HG03066 (cell line): ENCODE results near the gene SSMEM1.
"Not testable (repeated sequence)": the region's sequence is repeated elsewhere in the genome, so short reads cannot be mapped to it uniquely, and the experiment has no call there.

ENCODE experiments used
- ATAC-seq: cut with Tn5 transposase; IDR thresholded peaks from one replicate; pipeline ENCODE4 v1.9.1; 2021; ENCODE audit warnings: low read depth; ENCODE audit not compliant: unreplicated experiment

The SSMEM1 gene

DNA sequence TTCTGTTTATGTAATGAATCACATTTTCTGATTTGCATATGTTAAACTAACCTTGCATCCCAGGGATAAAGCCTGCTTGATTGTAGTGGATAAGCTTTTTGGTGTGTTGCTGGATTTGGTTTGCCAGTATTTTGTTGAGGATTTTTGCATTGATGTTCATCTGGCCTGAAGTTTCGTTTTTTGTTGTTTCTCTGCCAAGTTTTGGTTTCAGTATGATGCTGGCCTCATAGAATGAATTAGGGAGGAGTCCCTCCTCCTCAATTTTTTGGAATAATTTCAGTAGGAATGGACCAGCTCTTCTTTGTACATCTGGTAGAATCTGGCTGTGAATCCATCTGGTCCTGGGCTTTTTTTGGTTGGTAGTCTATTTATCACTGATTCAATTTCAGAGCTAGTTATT is 35.8 kb downstream of the SSMEM1 start:
- ATAC-seq: not testable (repeated sequence)

- ATAC-seq: not testable (repeated sequence)
Measured at GRCh38 chr7:130246491-130246890, 38.8 kb downstream of the SSMEM1 start.

- ATAC-seq: not testable (repeated sequence)
Measured at GRCh38 chr7:130248842-130249241, 41.2 kb downstream of the SSMEM1 start.

- not testable (repeated sequence) for ATAC-seq
Measured at GRCh38 chr7:130249626-130250025, 42.0 kb downstream of the SSMEM1 start.

GRCh38 chr7:130254555-130254954 is 46.9 kb downstream of the SSMEM1 start:
- ATAC-seq: no peak

- no peak for ATAC-seq
Measured at GRCh38 chr7:130256704-130257103, 49.0 kb downstream of the SSMEM1 start.

GRCh38 chr7:130258494-130259078 is 50.9 kb downstream of the SSMEM1 start:
- ATAC-seq: no peak

DNA sequence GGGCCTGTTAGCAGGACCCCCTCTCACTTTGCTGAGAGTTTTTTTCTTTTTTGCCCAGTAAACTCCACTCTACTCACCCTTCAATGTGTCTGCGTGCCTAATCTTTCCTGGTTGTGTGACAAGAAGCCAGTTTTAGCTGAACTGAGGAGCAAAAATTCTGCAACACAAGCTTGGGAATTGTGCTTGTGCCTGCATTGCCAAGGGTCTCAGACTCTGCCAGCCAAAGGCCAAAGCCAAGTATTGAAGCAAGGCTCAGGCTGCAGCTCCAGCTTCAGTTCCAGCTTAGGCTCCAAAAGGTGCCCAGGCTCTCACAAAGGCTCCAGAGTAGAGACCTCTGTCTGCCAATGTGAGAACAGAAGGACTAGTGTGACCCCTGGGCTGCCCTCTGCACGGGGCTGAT is 54.8 kb downstream of the SSMEM1 start:
- ATAC-seq: no peak

DNA sequence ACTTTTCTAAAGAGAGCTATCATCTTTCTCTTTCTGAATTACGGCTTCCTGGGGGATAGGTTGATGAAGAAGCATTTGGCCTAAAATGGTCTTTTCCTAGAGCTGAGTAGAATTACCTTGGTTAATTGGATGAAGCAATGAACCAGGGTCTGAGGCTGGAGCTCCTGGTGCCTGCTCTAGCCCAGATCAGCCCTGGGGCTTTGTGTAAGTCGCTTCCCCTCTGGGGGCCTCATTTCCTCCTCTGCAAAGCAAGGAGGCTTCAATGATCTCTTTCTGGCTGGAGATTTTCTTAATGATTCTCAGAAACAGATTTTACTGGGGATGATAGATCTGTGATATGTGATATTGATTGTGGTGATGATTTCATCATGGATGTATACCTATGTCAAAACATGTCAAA is 55.5 kb downstream of the SSMEM1 start:
- ATAC-seq: no peak
